H1 (cell line): ENCODE data around the gene CTTNBP2. TPM values are rescaled to one million over a fixed set of nuclear protein-coding genes. Genes with fewer than 3 reads are reported as not detected.

Experiments
- CTCF ChIA-PET: fragments of 300-600 bp; sonication (Branson Sonifier 250); formaldehyde crosslinking; loops from one replicate; lab custom pipeline; 2021; ENCODE audit not compliant: partially characterized antibody; lab: Charles Lee
- POLR2A ChIA-PET: fragments of 300-600 bp; sonication (Branson Sonifier 250); formaldehyde crosslinking; loops from one replicate; lab custom pipeline; 2021; ENCODE audit warnings: inconsistent platforms; ENCODE audit not compliant: partially characterized antibody; lab: Charles Lee
- DNase-seq, 2 experiments: peaks; one replicate each; pipeline versions ENCODE4 v3.0.0 to v3.0.0-alpha.2; 2010 to 2022; ENCODE audit warnings: low spot score in 2 of 2, low read depth in 1 of 2, mixed read lengths in 1 of 2
- FAIRE-seq: peaks from 2 replicates; lab custom pipeline; 2011; peaks lifted over from hg19 to GRCh38; lab: Jason Lieb, UNC
- H2AFZ ChIP-seq: 2 replicates; pipeline ENCODE4 v1.8.1; 2012; ENCODE audit warnings: low read length, inconsistent platforms
- H2AK5ac ChIP-seq: 2 replicates; pipeline ENCODE4 v1.6.1; 2013; ENCODE audit warnings: low read depth, low read length
- H2BK120ac ChIP-seq: replicated peaks from 2 replicates; pipeline ENCODE3; 2013; ENCODE audit warnings: low read depth, low read length, inconsistent platforms
- H2BK12ac ChIP-seq: 2 replicates; pipeline ENCODE4 v1.6.1; 2013; ENCODE audit warnings: low read depth, low read length
- H2BK15ac ChIP-seq: 2 replicates; pipeline ENCODE4 v1.6.1; 2013; ENCODE audit warnings: low read length
- H2BK20ac ChIP-seq: 2 replicates; pipeline ENCODE4 v1.6.1; 2013; ENCODE audit warnings: low read length
- H2BK5ac ChIP-seq: 2 replicates; pipeline ENCODE4 v1.6.1; 2013; ENCODE audit warnings: low read depth, low read length
- H3K14ac ChIP-seq: 2 replicates; pipeline ENCODE4 v1.6.1; 2013; ENCODE audit warnings: inconsistent platforms; ENCODE audit not compliant: insufficient read length
- H3K18ac ChIP-seq: 2 replicates; pipeline ENCODE4 v1.6.1; 2013; ENCODE audit warnings: low read length; ENCODE audit errors: extremely low read depth
- H3K23ac ChIP-seq: 2 replicates; pipeline ENCODE4 v1.6.1; 2013; ENCODE audit warnings: inconsistent platforms; ENCODE audit not compliant: insufficient read length
- H3K23me2 ChIP-seq: 2 replicates; pipeline ENCODE4 v1.6.1; 2013; ENCODE audit warnings: low read depth, low read length
- H3K27ac ChIP-seq: 2 replicates; pipeline ENCODE4 v1.6.1; 2011; ENCODE audit warnings: low read depth, low read length, inconsistent platforms
- H3K27me3 ChIP-seq, 4 experiments: replicated peaks in 1 of 4; 1 replicate in 1 of 4; 2 replicates in 3 of 4; pipeline versions ENCODE4 v1.6.1 to v1.8.1; 2011 to 2013; ENCODE audit warnings: low read length in 3 of 4, mild to moderate bottlenecking in 3 of 4, inconsistent platforms in 2 of 4, mixed read lengths in 2 of 4, moderate library complexity in 1 of 4; ENCODE audit not compliant: control insufficient read depth in 3 of 4, insufficient read depth in 3 of 4; ENCODE audit errors: extremely low read depth in 1 of 4
- H3K36me3 ChIP-seq, 4 experiments: 2 replicates each; pipeline versions ENCODE4 v1.6.1 to v1.8.1; 2011 to 2013; ENCODE audit warnings: mild to moderate bottlenecking in 4 of 4, low read length in 3 of 4, moderate library complexity in 2 of 4, control low read depth in 1 of 4, inconsistent platforms in 1 of 4; ENCODE audit not compliant: insufficient read depth in 4 of 4, control insufficient read depth in 2 of 4
- H3K4ac ChIP-seq: replicated peaks from 2 replicates; pipeline ENCODE3; 2013; ENCODE audit warnings: low read length, low read depth, mixed read lengths, inconsistent platforms; ENCODE audit not compliant: insufficient read length
- H3K4me1 ChIP-seq, 4 experiments: replicated peaks in 1 of 4; 1 replicate in 1 of 4; 2 replicates in 3 of 4; pipeline versions ENCODE4 v1.6.1 to v1.8.1; 2011 to 2013; ENCODE audit warnings: low read length in 3 of 4, inconsistent platforms in 2 of 4, mixed read lengths in 1 of 4; ENCODE audit not compliant: insufficient read depth in 4 of 4, control insufficient read depth in 3 of 4
- H3K4me2 ChIP-seq, 2 experiments: 2 replicates each; pipeline versions ENCODE4 v1.6.1 to v1.8.1; 2011 to 2013; ENCODE audit warnings: low read depth in 2 of 2, low read length in 2 of 2, control low read depth in 1 of 2, inconsistent platforms in 1 of 2, mild to moderate bottlenecking in 1 of 2; ENCODE audit not compliant: insufficient read depth in 1 of 2
- H3K4me3 ChIP-seq, 4 experiments: fragments of 200-600, 300-600 bp in 1 of 4; sonication (generic), shearing (Covaris generic), sonication (Bioruptor Twin) in 1 of 4; 2 replicates each; pipeline versions ENCODE4 v1.5.1 to v1.8.1; 2011 to 2016; ENCODE audit warnings: low read length in 4 of 4, low read depth in 3 of 4, control low read depth in 2 of 4, inconsistent platforms in 2 of 4, mild to moderate bottlenecking in 2 of 4, mixed read lengths in 1 of 4, moderate library complexity in 1 of 4; ENCODE audit not compliant: insufficient read depth in 2 of 4; ENCODE audit errors: extremely low read depth in 1 of 4
- H3K56ac ChIP-seq: replicated peaks from 2 replicates; pipeline ENCODE3; 2013; ENCODE audit warnings: low read depth, mild to moderate bottlenecking, mixed read lengths, low read length, inconsistent platforms; ENCODE audit not compliant: insufficient read length
- H3K79me1 ChIP-seq: 2 replicates; pipeline ENCODE4 v1.6.1; 2013; ENCODE audit warnings: low read depth, low read length, control low read depth
- H3K79me2 ChIP-seq, 2 experiments: 2 replicates each; pipeline versions ENCODE4 v1.6.1 to v1.8.1; 2012 to 2013; ENCODE audit warnings: low read length in 2 of 2, mild to moderate bottlenecking in 2 of 2, inconsistent platforms in 1 of 2; ENCODE audit not compliant: insufficient read depth in 2 of 2, control insufficient read depth in 1 of 2
- H3K9ac ChIP-seq, 4 experiments: replicated peaks in 1 of 4; 1 replicate in 1 of 4; 2 replicates in 3 of 4; pipeline versions ENCODE4 v1.6.1 to v1.8.1; 2011 to 2013; ENCODE audit warnings: low read depth in 3 of 4, low read length in 3 of 4, control low read depth in 2 of 4, mild to moderate bottlenecking in 2 of 4, moderate library complexity in 2 of 4, inconsistent platforms in 1 of 4; ENCODE audit errors: extremely low read depth in 1 of 4
- H3K9me3 ChIP-seq, 2 experiments: 2 replicates each; pipeline versions ENCODE4 v1.6.1 to v1.8.1; 2012 to 2013; ENCODE audit warnings: mild to moderate bottlenecking in 2 of 2, moderate library complexity in 2 of 2, control low read depth in 1 of 2, inconsistent platforms in 1 of 2, low read depth in 1 of 2, low read length in 1 of 2, mixed read lengths in 1 of 2; ENCODE audit not compliant: insufficient read depth in 2 of 2
- H4K20me1 ChIP-seq, 2 experiments: replicated peaks in 1 of 2; 2 replicates each; pipeline versions ENCODE3 to v1.8.1; 2011 to 2013; ENCODE audit warnings: inconsistent platforms in 2 of 2, low read length in 2 of 2, mild to moderate bottlenecking in 1 of 2; ENCODE audit not compliant: insufficient read depth in 2 of 2, control insufficient read depth in 1 of 2
- H4K5ac ChIP-seq: 2 replicates; pipeline ENCODE4 v1.6.1; 2013; ENCODE audit warnings: low read length, low read depth, mixed read lengths, inconsistent platforms; ENCODE audit not compliant: insufficient read length
- H4K8ac ChIP-seq: 2 replicates; pipeline ENCODE4 v1.8.0; 2013; ENCODE audit warnings: mild to moderate bottlenecking, moderate library complexity, low read length, inconsistent platforms; ENCODE audit not compliant: insufficient read depth; ENCODE audit errors: extremely low read depth
- H4K91ac ChIP-seq: replicated peaks from 2 replicates; pipeline ENCODE3; 2013; ENCODE audit warnings: low read length, mixed read lengths, inconsistent platforms; ENCODE audit not compliant: insufficient read length
- BACH1 ChIP-seq: IDR thresholded peaks from 2 replicates; pipeline ENCODE4 v1.6.1; 2012; ENCODE audit warnings: low read length, improper control_type of control experiment
- JUND ChIP-seq: IDR thresholded peaks from 2 replicates; pipeline ENCODE4 v1.6.1; 2011; ENCODE audit warnings: mild to moderate bottlenecking, improper control_type of control experiment, low read length
- RNF2 ChIP-seq: fragments of 200-900, 300-1000 bp; sonication (generic); IDR thresholded peaks from 2 replicates; pipeline ENCODE4 v1.7.1; 2016; ENCODE audit warnings: borderline replicate concordance, low read depth, mild to moderate bottlenecking, antibody characterized with exemption, low read length; ENCODE audit not compliant: poor library complexity, severe bottlenecking; ENCODE audit errors: missing control alignments
- SRF ChIP-seq: IDR thresholded peaks from 2 replicates; pipeline ENCODE4 v1.6.1; 2011; ENCODE audit warnings: mild to moderate bottlenecking, low read depth, low read length, moderate library complexity
- WGBS, 2 experiments: shearing (Covaris generic) in 1 of 2; methylation state at CpG; one replicate each; pipeline versions ENCODE4 v1.1.6 to v1.1.7; 2013 to 2015; ENCODE audit warnings: low lambda C conversion rate in 2 of 2, mixed read lengths in 2 of 2, inconsistent platforms in 1 of 2, low coverage in 1 of 2, missing lambda C conversion rate in 1 of 2; ENCODE audit not compliant: insufficient replicate concordance in 2 of 2, insufficient coverage in 1 of 2, insufficient read length in 1 of 2; ENCODE audit errors: extremely low coverage in 1 of 2, missing lambda C conversion rate in 1 of 2; 5-methylcytosine and 5-hydroxymethylcytosine counted together
- polyA plus RNA-seq, 7 experiments: library from polyadenylated mRNA; depleted of rRNA in 3 of 7; stranded (reverse) in 5 of 7; unstranded in 2 of 7; fragments of >200 nt in 5 of 7; fragments of 200-250 nt in 2 of 7; gene quantifications; 1 replicate in 5 of 7; 2 replicates in 1 of 7; 4 replicates in 1 of 7; pipeline versions ENCODE4 v1.2.1 to v1.2.3, GENCODE V29; 2011 to 2013; ENCODE audit warnings: missing spikeins in 2 of 7, mixed read lengths in 2 of 7
- total RNA-seq: library from RNA; stranded (reverse); fragmentation: NEBNext Ultra II Directional; extraction: Animal tissue kit (Norgen Biotek cat#: 25700); gene quantifications from 2 replicates; pipeline ENCODE4 v1.2.1, GENCODE V29; 2021
- TF ChIP-seq, protein P1 (sequence below): IDR thresholded peaks from 2 replicates; pipeline ENCODE4 v1.6.1; 2012; ENCODE audit warnings: inconsistent platforms
- TF ChIP-seq, protein P2 (sequence below): IDR thresholded peaks from 2 replicates; pipeline ENCODE4 v1.6.1; 2012; ENCODE audit warnings: inconsistent platforms

The CTTNBP2 gene
- total and polyA plus RNA-seq, 2 of the 8 experiments (the other 6 are each of a cell fraction or from before 2014, with no cell fraction given) = 15.3 to 35.1 TPM

- H2BK15ac ChIP-seq = no peak overlapping the region
- POLR2A ChIA-PET = no interaction called here
Observed at GRCh38 chr7:117908031-117908795, 35.0 kb upstream of the CTTNBP2 start.

More at GRCh38 chr7:117908031-117908795, 35.0 kb upstream of the CTTNBP2 start:
- no peaks in the 10 kb centered on the region for H3K79me1 ChIP-seq
- no peak overlapping the region for H3K56ac ChIP-seq
- H3K14ac ChIP-seq = no peak overlapping the region
- H3K27ac ChIP-seq = no peak overlapping the region
- no peaks in the 10 kb centered on the region for H3K4me1 ChIP-seq
- no peaks in the 10 kb centered on the region for H4K20me1 ChIP-seq
- WGBS, 2 experiments = 84% methylated on average over 3 of the region's 3 CpGs; no CpG with 5 or more reads in 1 of the 2 experiments
- H4K91ac ChIP-seq = no peak overlapping the region
- TF ChIP-seq, protein P1, sequence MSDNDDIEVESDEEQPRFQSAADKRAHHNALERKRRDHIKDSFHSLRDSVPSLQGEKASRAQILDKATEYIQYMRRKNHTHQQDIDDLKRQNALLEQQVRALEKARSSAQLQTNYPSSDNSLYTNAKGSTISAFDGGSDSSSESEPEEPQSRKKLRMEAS = peak; percentile 31; the same call in 1 of the 2 replicates
- TF ChIP-seq BACH1 (no peak), SRF (no peak), RNF2 (no peak), JUND (no peak)
- TF ChIP-seq, protein P2, sequence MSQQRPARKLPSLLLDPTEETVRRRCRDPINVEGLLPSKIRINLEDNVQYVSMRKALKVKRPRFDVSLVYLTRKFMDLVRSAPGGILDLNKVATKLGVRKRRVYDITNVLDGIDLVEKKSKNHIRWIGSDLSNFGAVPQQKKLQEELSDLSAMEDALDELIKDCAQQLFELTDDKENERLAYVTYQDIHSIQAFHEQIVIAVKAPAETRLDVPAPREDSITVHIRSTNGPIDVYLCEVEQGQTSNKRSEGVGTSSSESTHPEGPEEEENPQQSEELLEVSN = 0 out of 2 replicates have a peak, but pooled peaks have one; percentile 21
- H3K9ac ChIP-seq = no peak overlapping the region
- H3K4me2 ChIP-seq = no peak overlapping the region
- H3K23me2 ChIP-seq = no peaks in the 10 kb centered on the region
- no peak overlapping the region for H2BK5ac ChIP-seq
- H2BK20ac ChIP-seq = no peak overlapping the region
- CTCF ChIA-PET = no interaction called here
- H3K4ac ChIP-seq = no peak overlapping the region
- H3K79me2 ChIP-seq = no peaks in the 10 kb centered on the region
- no peak overlapping the region for H2BK12ac ChIP-seq
- H3K36me3 ChIP-seq = no peaks in the 10 kb centered on the region
- H4K5ac ChIP-seq = no peak overlapping the region
- H3K9me3 ChIP-seq = no peaks in the 10 kb centered on the region
- no peak overlapping the region for H2AK5ac ChIP-seq
- no peak overlapping the region for H2AFZ ChIP-seq
- no peak overlapping the region for H3K23ac ChIP-seq
- no peak overlapping the region for H3K4me3 ChIP-seq
- DNase-seq (no peak), FAIRE-seq (no peak)
- no peak overlapping the region for H3K18ac ChIP-seq
- H2BK120ac ChIP-seq = no peak overlapping the region
- no peaks in the 10 kb centered on the region for H3K27me3 ChIP-seq
- no peak overlapping the region for H4K8ac ChIP-seq
